Activated naive CD4-positive, alpha-beta T cell treated with anti-CD3 and anti-CD28 coated beads, Interleukin-2, amount 50 U/mL, for 24 hours (primary cell): ENCODE results near the gene CFAP161.

ENCODE experiments used
- H3K27ac Mint-ChIP-seq: one replicate; pipeline ENCODE4 v1.8.0; 2021; ENCODE audit warnings: mild to moderate bottlenecking, mixed read lengths
- H3K27me3 Mint-ChIP-seq: one replicate; pipeline ENCODE4 v1.8.0; 2021; ENCODE audit warnings: mixed read lengths
- H3K36me3 Mint-ChIP-seq: one replicate; pipeline ENCODE4 v1.8.0; 2021; ENCODE audit warnings: mixed read lengths
- H3K4me1 Mint-ChIP-seq: one replicate; pipeline ENCODE4 v1.8.0; 2021; ENCODE audit warnings: mixed read lengths
- H3K4me3 Mint-ChIP-seq: one replicate; pipeline ENCODE4 v1.8.0; 2021; ENCODE audit warnings: mild to moderate bottlenecking, mixed read lengths
- H3K9me3 Mint-ChIP-seq: one replicate; pipeline ENCODE4 v1.8.0; 2021; ENCODE audit warnings: mixed read lengths

Gene CFAP161

GRCh38 chr15:81182756-81183438, 48.8 kb downstream of the CFAP161 start:
- no peaks in the 10 kb centered on the region for H3K9me3 Mint-ChIP-seq
- peaks cover 3% of the 10 kb centered on the region for H3K4me1 Mint-ChIP-seq
- no peaks in the 10 kb centered on the region for H3K36me3 Mint-ChIP-seq
- H3K27me3 Mint-ChIP-seq = peaks cover 22% of the 10 kb centered on the region
- no peak overlapping the region for H3K27ac Mint-ChIP-seq
- H3K4me3 Mint-ChIP-seq = no peak overlapping the region

GRCh38 chr15:81183439-81183775, 49.3 kb downstream of the CFAP161 start:
- H3K36me3 Mint-ChIP-seq = no peaks in the 10 kb centered on the region
- no peaks in the 10 kb centered on the region for H3K9me3 Mint-ChIP-seq
- no peak overlapping the region for H3K4me3 Mint-ChIP-seq
- no peak overlapping the region for H3K27ac Mint-ChIP-seq
- peaks cover 3% of the 10 kb centered on the region for H3K4me1 Mint-ChIP-seq
- peaks cover 22% of the 10 kb centered on the region for H3K27me3 Mint-ChIP-seq

DNA sequence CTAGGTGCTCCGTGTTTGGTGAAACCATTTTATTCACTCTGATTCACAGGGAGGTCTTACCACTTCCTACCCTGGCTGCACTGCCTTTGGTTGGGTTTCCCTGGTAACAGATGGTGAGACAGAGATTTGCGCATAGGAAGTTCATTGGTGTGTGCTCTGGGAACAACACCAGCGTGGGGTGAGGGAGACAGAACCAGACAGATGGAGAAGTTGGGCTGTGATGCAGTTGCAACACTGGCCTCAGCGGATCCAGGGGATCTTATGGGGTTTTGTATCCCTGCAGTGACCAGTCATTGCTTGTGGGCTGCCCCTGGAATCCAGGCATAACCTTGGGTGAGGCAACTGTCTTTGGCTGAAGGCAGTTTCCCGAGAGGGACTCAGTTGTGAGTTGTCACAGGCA, 50.1 kb downstream of the CFAP161 start:
- H3K27me3 Mint-ChIP-seq = peaks cover 22% of the 10 kb centered on the region
- no peak overlapping the region for H3K27ac Mint-ChIP-seq
- H3K4me1 Mint-ChIP-seq = peaks cover 3% of the 10 kb centered on the region
- no peaks in the 10 kb centered on the region for H3K9me3 Mint-ChIP-seq
- H3K4me3 Mint-ChIP-seq = no peak overlapping the region
- no peaks in the 10 kb centered on the region for H3K36me3 Mint-ChIP-seq

DNA sequence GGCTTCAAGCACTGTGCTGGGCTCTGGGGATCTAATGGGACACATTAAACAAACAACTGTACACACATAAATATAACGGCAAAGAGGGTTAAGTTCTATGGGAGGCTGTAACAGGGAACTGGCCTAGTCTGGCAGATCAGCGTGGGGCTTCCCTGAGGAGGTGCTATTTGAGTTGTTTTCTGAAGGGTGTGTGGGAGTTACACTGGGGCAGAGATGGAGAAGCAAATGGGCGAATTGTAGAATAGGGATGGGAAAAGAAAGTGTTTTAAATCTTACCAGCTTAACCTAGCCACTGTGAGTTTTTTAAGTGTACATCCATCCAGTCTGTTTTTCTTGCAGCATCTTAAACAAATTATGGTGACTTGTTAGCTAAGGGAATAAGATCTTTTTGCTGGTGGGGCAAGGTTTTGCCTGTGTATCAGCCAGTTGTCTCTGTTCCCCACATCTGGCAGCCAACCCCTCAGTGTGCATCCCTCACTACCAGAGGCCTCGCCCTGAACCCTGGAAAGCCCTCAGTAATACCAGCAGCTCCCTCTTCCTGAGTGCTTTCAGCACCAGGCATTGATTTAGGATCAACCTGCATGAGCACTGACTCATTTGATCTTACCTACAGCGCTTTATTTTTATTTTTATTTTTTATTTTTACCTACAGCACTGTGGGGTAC, 51.7 kb downstream of the CFAP161 start:
- H3K36me3 Mint-ChIP-seq = no peaks in the 10 kb centered on the region
- peaks cover 3% of the 10 kb centered on the region for H3K4me1 Mint-ChIP-seq
- peaks cover 21% of the 10 kb centered on the region for H3K27me3 Mint-ChIP-seq

GRCh38 chr15:81188354-81188753, 54.3 kb downstream of the CFAP161 start:
- peaks cover 6% of the 10 kb centered on the region for H3K27me3 Mint-ChIP-seq
- no peak overlapping the region for H3K27ac Mint-ChIP-seq
- no peak overlapping the region for H3K4me3 Mint-ChIP-seq
- H3K4me1 Mint-ChIP-seq = peaks cover 3% of the 10 kb centered on the region
- H3K36me3 Mint-ChIP-seq = no peaks in the 10 kb centered on the region
- H3K9me3 Mint-ChIP-seq = no peaks in the 10 kb centered on the region

More for the DNA sequence above, 51.7 kb downstream of the CFAP161 start:
- H3K9me3 Mint-ChIP-seq = no peaks in the 10 kb centered on the region
- no peak overlapping the region for H3K4me3 Mint-ChIP-seq
- H3K27ac Mint-ChIP-seq = no peak overlapping the region

GRCh38 chr15:81189583-81190283, 55.7 kb downstream of the CFAP161 start:
- H3K9me3 Mint-ChIP-seq = no peaks in the 10 kb centered on the region
- H3K27ac Mint-ChIP-seq = no peak overlapping the region
- H3K36me3 Mint-ChIP-seq = no peaks in the 10 kb centered on the region
- H3K4me1 Mint-ChIP-seq = no peaks in the 10 kb centered on the region
- H3K27me3 Mint-ChIP-seq = peaks cover 1% of the 10 kb centered on the region
- H3K4me3 Mint-ChIP-seq = no peak overlapping the region

GRCh38 chr15:81190922-81191507, 56.9 kb downstream of the CFAP161 start:
- H3K27ac Mint-ChIP-seq = no peak overlapping the region
- H3K9me3 Mint-ChIP-seq = no peaks in the 10 kb centered on the region
- no peaks in the 10 kb centered on the region for H3K36me3 Mint-ChIP-seq
- no peaks in the 10 kb centered on the region for H3K4me1 Mint-ChIP-seq
- no peak overlapping the region for H3K4me3 Mint-ChIP-seq
- H3K27me3 Mint-ChIP-seq = peaks cover 1% of the 10 kb centered on the region

GRCh38 chr15:81191701-81192100, 57.6 kb downstream of the CFAP161 start:
- no peaks in the 10 kb centered on the region for H3K9me3 Mint-ChIP-seq
- H3K27me3 Mint-ChIP-seq = peaks cover 1% of the 10 kb centered on the region
- H3K4me3 Mint-ChIP-seq = no peak overlapping the region
- H3K4me1 Mint-ChIP-seq = no peaks in the 10 kb centered on the region
- H3K36me3 Mint-ChIP-seq = no peaks in the 10 kb centered on the region
- H3K27ac Mint-ChIP-seq = no peak overlapping the region

DNA sequence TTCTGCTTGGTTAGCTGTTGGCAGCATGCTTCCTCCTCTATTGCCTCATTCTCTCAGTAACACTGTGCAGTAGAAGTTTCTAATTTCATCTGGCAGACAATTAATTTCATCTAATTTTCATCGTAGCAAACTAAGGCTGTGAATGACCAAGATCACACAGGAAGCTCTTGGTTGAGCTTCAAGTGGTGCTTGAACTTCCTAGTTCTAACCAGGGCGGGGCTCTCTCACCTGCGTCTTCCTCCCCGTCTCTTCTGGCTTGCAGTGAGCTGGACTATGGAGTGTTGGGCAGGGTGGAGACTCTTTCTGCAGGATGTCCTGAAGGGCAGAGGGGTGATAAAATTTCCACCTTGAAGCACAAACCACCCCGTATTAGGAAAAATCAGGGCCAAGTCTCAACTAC, 60.7 kb downstream of the CFAP161 start:
- Mint-ChIP-seq H3K4me1 (no peaks in the 10 kb centered on the region), H3K4me3 (no peak overlapping the region), H3K9me3 (no peaks in the 10 kb centered on the region), H3K36me3 (no peaks in the 10 kb centered on the region), H3K27ac (no peak overlapping the region), H3K27me3 (peaks cover 3% of the 10 kb centered on the region)

GRCh38 chr15:81195339-81195864, 61.3 kb downstream of the CFAP161 start:
- Mint-ChIP-seq H3K36me3 (no peaks in the 10 kb centered on the region), H3K27me3 (peaks cover 3% of the 10 kb centered on the region), H3K4me3 (no peak overlapping the region), H3K27ac (no peak overlapping the region), H3K4me1 (no peaks in the 10 kb centered on the region), H3K9me3 (no peaks in the 10 kb centered on the region)

DNA sequence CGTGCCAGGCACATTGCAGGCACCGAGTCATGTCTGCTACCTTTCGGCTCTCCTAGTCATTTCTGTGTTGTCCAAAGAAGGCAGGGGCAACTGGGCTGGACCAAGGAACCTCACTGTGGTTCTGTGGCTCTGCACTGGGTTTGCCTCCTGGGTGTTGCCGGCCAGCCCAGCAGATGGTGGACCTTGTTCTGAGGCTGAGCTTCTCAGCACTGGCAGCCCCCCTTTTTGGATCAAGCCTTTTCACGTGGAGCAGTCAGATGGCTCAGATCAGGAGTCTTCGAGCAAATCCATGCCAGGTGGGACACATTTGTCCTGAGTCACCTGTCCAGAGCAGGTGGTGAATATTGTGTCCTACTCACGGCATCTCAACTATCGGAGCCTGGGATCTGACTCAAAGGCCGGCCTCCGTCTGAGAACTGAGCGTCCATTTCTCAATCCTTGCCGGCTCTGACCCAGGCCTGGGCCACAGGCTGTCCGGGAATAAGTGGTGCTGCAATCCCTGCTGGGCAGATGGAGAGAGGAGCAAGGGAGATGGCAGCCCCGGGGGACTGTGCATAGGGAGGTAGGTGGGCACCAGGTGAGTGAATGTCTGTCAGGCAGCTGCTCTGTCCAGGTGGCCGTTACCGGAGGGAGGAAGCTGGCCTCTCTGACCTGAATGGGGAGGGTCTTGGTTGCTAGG, 62.6 kb downstream of the CFAP161 start, which contains the start of gene IL16:
Gene IL16 (plus strand): TSS at position 304 of the 679 bp plus-strand sequence. CDS start 28,521 bp downstream, outside the sequence.
- no peak within 1 kb of the TSS for H3K4me3 Mint-ChIP-seq
- no peak within 1 kb of the TSS for H3K27ac Mint-ChIP-seq
- no peaks in the 10 kb centered on the region for H3K36me3 Mint-ChIP-seq
- peaks cover 3% of the 10 kb centered on the region for H3K27me3 Mint-ChIP-seq
- no peaks in the 10 kb centered on the region for H3K4me1 Mint-ChIP-seq
- no peaks in the 10 kb centered on the region for H3K9me3 Mint-ChIP-seq

GRCh38 chr15:81197255-81197630, 63.2 kb downstream of the CFAP161 start:
- no peak overlapping the region for H3K27ac Mint-ChIP-seq
- no peaks in the 10 kb centered on the region for H3K4me1 Mint-ChIP-seq
- no peaks in the 10 kb centered on the region for H3K36me3 Mint-ChIP-seq
- H3K9me3 Mint-ChIP-seq = no peaks in the 10 kb centered on the region
- peaks cover 3% of the 10 kb centered on the region for H3K27me3 Mint-ChIP-seq
- no peak overlapping the region for H3K4me3 Mint-ChIP-seq

- H3K27me3 Mint-ChIP-seq = peaks cover 3% of the 10 kb centered on the region
- no peaks in the 10 kb centered on the region for H3K36me3 Mint-ChIP-seq
- no peak overlapping the region for H3K4me3 Mint-ChIP-seq
- H3K9me3 Mint-ChIP-seq = no peaks in the 10 kb centered on the region
- H3K4me1 Mint-ChIP-seq = no peaks in the 10 kb centered on the region
- no peak overlapping the region for H3K27ac Mint-ChIP-seq
Measured at GRCh38 chr15:81197688-81198281, 63.7 kb downstream of the CFAP161 start.
